CD14-positive monocyte (primary cell): ENCODE measurements around the gene ZNF292. TPM values are rescaled to one million over a fixed set of nuclear protein-coding genes. Genes with fewer than 3 reads are reported as not detected.

Source experiments
- DNase-seq, 3 donors: peaks; one replicate each; pipeline ENCODE4 v3.0.0-alpha.2; 2011 to 2022
- H2AFZ ChIP-seq: 2 replicates; pipeline ENCODE4 v1.6.0; 2012; ENCODE audit warnings: mild to moderate bottlenecking, low read depth, low read length, inconsistent platforms; ENCODE audit not compliant: insufficient read depth, poor library complexity, severe bottlenecking
- H3K27ac ChIP-seq, 2 donors: 1 replicate in 1 of 2; 2 replicates in 1 of 2; pipeline ENCODE4 v1.5.1; 2012 to 2013; ENCODE audit warnings: low read length in 2 of 2, control low read depth in 1 of 2, inconsistent platforms in 1 of 2, low read depth in 1 of 2, mild to moderate bottlenecking in 1 of 2
- H3K27me3 ChIP-seq, 2 donors: one replicate each; pipeline versions ENCODE4 v1.6.0 to v1.6.1; 2011 to 2013; ENCODE audit warnings: low read length in 2 of 2; ENCODE audit not compliant: control insufficient read depth in 2 of 2, insufficient read depth in 2 of 2
- H3K36me3 ChIP-seq, 2 donors: replicated peaks in 1 of 2; 1 replicate in 1 of 2; 2 replicates in 1 of 2; pipeline versions ENCODE4 v1.5.1 to v1.6.1; 2012 to 2013; ENCODE audit warnings: low read length in 2 of 2, control low read depth in 1 of 2, inconsistent platforms in 1 of 2, mild to moderate bottlenecking in 1 of 2; ENCODE audit not compliant: insufficient read depth in 2 of 2, control insufficient read depth in 1 of 2
- H3K4me1 ChIP-seq, 2 donors: 1 replicate in 1 of 2; 2 replicates in 1 of 2; pipeline versions ENCODE4 v1.5.1 to v1.6.1; 2012 to 2013; ENCODE audit warnings: low read length in 2 of 2, control low read depth in 1 of 2, inconsistent platforms in 1 of 2, mild to moderate bottlenecking in 1 of 2, moderate library complexity in 1 of 2; ENCODE audit not compliant: insufficient read depth in 2 of 2, control insufficient read depth in 1 of 2
- H3K4me2 ChIP-seq: replicated peaks from 2 replicates; pipeline ENCODE3; 2012; ENCODE audit warnings: low read length, moderate library complexity, mild to moderate bottlenecking; ENCODE audit not compliant: poor library complexity, severe bottlenecking; ENCODE audit errors: extremely low read depth
- H3K4me3 ChIP-seq, 3 experiments: fragments of 200-600 bp in 1 of 3; sonication (generic) in 1 of 3; replicated peaks in 1 of 3; 1 replicate in 2 of 3; 2 replicates in 1 of 3; pipeline ENCODE4 v1.5.1; 2011 to 2013; ENCODE audit warnings: low read length in 3 of 3, mild to moderate bottlenecking in 3 of 3, control low read depth in 2 of 3, low read depth in 2 of 3, inconsistent platforms in 1 of 3, moderate library complexity in 1 of 3
- H3K79me2 ChIP-seq: 2 replicates; pipeline ENCODE4 v1.6.0; 2012; ENCODE audit warnings: mild to moderate bottlenecking, control low read depth, inconsistent platforms, low read length, moderate library complexity; ENCODE audit not compliant: insufficient read depth
- H3K9ac ChIP-seq: 2 replicates; pipeline ENCODE4 v1.6.0; 2017; ENCODE audit warnings: low read length, mild to moderate bottlenecking; ENCODE audit not compliant: insufficient read depth, poor library complexity, severe bottlenecking
- H3K9me3 ChIP-seq, 2 donors: replicated peaks in 1 of 2; 1 replicate in 1 of 2; 2 replicates in 1 of 2; pipeline versions ENCODE4 v1.5.1 to v1.6.1; 2012 to 2013; ENCODE audit warnings: low read length in 2 of 2, control low read depth in 1 of 2; ENCODE audit not compliant: control insufficient read depth in 1 of 2, insufficient read depth in 1 of 2
- H4K20me1 ChIP-seq: 2 replicates; pipeline ENCODE4 v1.6.0; 2012; ENCODE audit warnings: mild to moderate bottlenecking, low read length, control low read depth, moderate library complexity; ENCODE audit not compliant: insufficient read depth
- H3K27ac Mint-ChIP-seq, 7 donors: one replicate each; pipeline ENCODE4 v1.8.0; 2020; ENCODE audit warnings: mild to moderate bottlenecking in 7 of 7, mixed read lengths in 7 of 7, moderate library complexity in 6 of 7, inconsistent platforms in 2 of 7
- H3K27me3 Mint-ChIP-seq, 3 donors: one replicate each; pipeline ENCODE4 v1.8.0; 2021 to 2022; ENCODE audit warnings: low read depth in 3 of 3, mild to moderate bottlenecking in 3 of 3, mixed read lengths in 3 of 3, moderate library complexity in 3 of 3, inconsistent platforms in 1 of 3
- H3K36me3 Mint-ChIP-seq, 2 donors: one replicate each; pipeline ENCODE4 v1.8.0; 2020; ENCODE audit warnings: mixed read lengths in 2 of 2, inconsistent platforms in 1 of 2, mild to moderate bottlenecking in 1 of 2
- H3K4me1 Mint-ChIP-seq: one replicate; pipeline ENCODE4 v1.8.0; 2020; ENCODE audit warnings: mild to moderate bottlenecking, mixed read lengths
- H3K4me3 Mint-ChIP-seq, 2 donors: one replicate each; pipeline ENCODE4 v1.8.0; 2020; ENCODE audit warnings: mild to moderate bottlenecking in 2 of 2, mixed read lengths in 2 of 2, moderate library complexity in 1 of 2
- H3K9me3 Mint-ChIP-seq, 7 donors: one replicate each; pipeline ENCODE4 v1.8.0; 2020 to 2022; ENCODE audit warnings: mixed read lengths in 7 of 7, mild to moderate bottlenecking in 6 of 7, moderate library complexity in 6 of 7, inconsistent platforms in 2 of 7
- CTCF ChIP-seq: fragments of 200-600 bp; IDR thresholded peaks from one replicate; pipeline ENCODE4 v1.8.0; 2022; ENCODE audit warnings: antibody characterized with exemption, mild to moderate bottlenecking
- WGBS: methylation state at CpG from one replicate; pipeline ENCODE4 v1.1.5; 2013; ENCODE audit warnings: missing lambda C conversion rate; ENCODE audit not compliant: insufficient coverage; 5-methylcytosine and 5-hydroxymethylcytosine counted together
- intact Hi-C, 2 donors: fragments of 100-400 bp; cut with micrococcal nuclease; formaldehyde crosslinking; loops; one replicate each; pipeline versions ENCODE4 v1.15.0 to v1.15.1; 2023
- polyA plus RNA-seq, 3 donors: library from polyadenylated mRNA; depleted of rRNA in 1 of 3; unstranded in 2 of 3; stranded (reverse) in 1 of 3; fragments of 300-500 nt in 2 of 3; fragments of >200 nt in 1 of 3; fragmentation: Illumina TruSeq in 2 of 3; gene quantifications; 1 replicate in 2 of 3; 2 replicates in 1 of 3; pipeline ENCODE4 v1.2.3, GENCODE V29; 2012 to 2021

ZNF292 gene
- polyA plus RNA-seq, 3 donors, result 4.8 to 7.7 (median 7.6) TPM

GRCh38 chr6:87279196-87279595 is 123.8 kb downstream of the ZNF292 start:
- no peaks in the 10 kb centered on the region for H4K20me1 ChIP-seq
- H3K79me2 ChIP-seq, result no peaks in the 10 kb centered on the region
- no peak overlapping the region for H3K9ac ChIP-seq
- H3K36me3 ChIP-seq, result no peaks in the 10 kb centered on the region
- H3K27ac ChIP-seq, result no peak overlapping the region
- no peak overlapping the region for H3K4me2 ChIP-seq
- intact Hi-C loops, result no loop called here
- no peaks in the 10 kb centered on the region for H3K9me3 ChIP-seq
- H3K4me3 Mint-ChIP-seq, result no peak overlapping the region
- TF ChIP-seq CTCF, result no peak
- no peak overlapping the region for H2AFZ ChIP-seq
- DNase-seq, result no peak
- H3K36me3 Mint-ChIP-seq, result no peaks in the 10 kb centered on the region
- H3K27me3 Mint-ChIP-seq, result peaks cover 0 to 12% (median 7%) of the 10 kb centered on the region in 3 donors
- no CpG with 5 or more reads among the region's 2 CpGs for WGBS
- no peaks in the 10 kb centered on the region for H3K4me1 Mint-ChIP-seq
- H3K9me3 Mint-ChIP-seq, result no peaks in the 10 kb centered on the region
- H3K4me1 ChIP-seq, result no peaks in the 10 kb centered on the region
- H3K27me3 ChIP-seq, result peaks cover 0 to 6% of the 10 kb centered on the region in 2 donors
- no peak overlapping the region for H3K27ac Mint-ChIP-seq
- H3K4me3 ChIP-seq, result no peak overlapping the region

GRCh38 chr6:87281426-87281825 is 126.1 kb downstream of the ZNF292 start:
- Histone ChIP-seq H3K9me3 (no peaks in the 10 kb centered on the region), H2AFZ (no peak overlapping the region), H3K4me2 (no peak overlapping the region), H3K27ac (no peak overlapping the region), H3K36me3 (no peaks in the 10 kb centered on the region), H3K4me3 (no peak overlapping the region), H3K27me3 (peaks cover 0 to 6% of the 10 kb centered on the region in 2 donors), H3K79me2 (no peaks in the 10 kb centered on the region), H3K9ac (no peak overlapping the region), H3K4me1 (no peaks in the 10 kb centered on the region), H4K20me1 (no peaks in the 10 kb centered on the region)
- 100% methylated on average over 1 of the region's 1 CpG for WGBS
- peaks cover 0 to 3% (median 0%) of the 10 kb centered on the region in 7 donors for H3K9me3 Mint-ChIP-seq
- H3K36me3 Mint-ChIP-seq, result no peaks in the 10 kb centered on the region
- H3K27ac Mint-ChIP-seq, result no peak overlapping the region
- DNase-seq, result no peak
- no peaks in the 10 kb centered on the region for H3K4me1 Mint-ChIP-seq
- peaks cover 0 to 12% (median 7%) of the 10 kb centered on the region in 3 donors for H3K27me3 Mint-ChIP-seq
- TF ChIP-seq CTCF, result no peak
- H3K4me3 Mint-ChIP-seq, result no peak overlapping the region
- intact Hi-C loops, result no loop called here
